K562 (cell line): ENCODE measurements around the gene MTMR3. TPM values are rescaled to one million over a fixed set of nuclear protein-coding genes. Genes with fewer than 3 reads are reported as not detected.

Source experiments
- CHD4 ChIP-seq: fragments of 200-600 bp; sonication (generic); IDR thresholded peaks from 3 replicates; pipeline ENCODE4 v1.6.1; 2012; ENCODE audit warnings: low read depth, mild to moderate bottlenecking, mixed read lengths, low read length, inconsistent platforms; ENCODE audit not compliant: insufficient read depth, insufficient replicate concordance, poor library complexity, severe bottlenecking
- EP300 ChIP-seq: IDR thresholded peaks from 2 replicates; pipeline ENCODE4 v1.6.1; 2012; ENCODE audit warnings: low read length, improper control_type of control experiment
- FOXP1 ChIP-seq: sonication (generic); formaldehyde crosslinking; IDR thresholded peaks from 2 replicates; pipeline ENCODE4 v1.8.0; 2022; ENCODE audit warnings: mild to moderate bottlenecking, missing genetic modification reagents
- HBP1 ChIP-seq: fragments of 450-650 bp; formaldehyde crosslinking; IDR thresholded peaks from 2 replicates; pipeline ENCODE4 v1.4.0; 2022; ENCODE audit warnings: missing genetic modification characterization
- KLF16 ChIP-seq: IDR thresholded peaks from 2 replicates; pipeline ENCODE4 v1.6.1; 2016; ENCODE audit warnings: antibody characterized with exemption
- LEF1 ChIP-seq: fragments of 450-650 bp; IDR thresholded peaks from 2 replicates; pipeline ENCODE4 v1.6.1; 2016; ENCODE audit warnings: mild to moderate bottlenecking
- MAFF ChIP-seq: IDR thresholded peaks from 2 replicates; pipeline ENCODE4 v1.6.1; 2012; ENCODE audit warnings: low read length, improper control_type of control experiment
- MEIS2 ChIP-seq: fragments of 450-650 bp; IDR thresholded peaks from 2 replicates; pipeline ENCODE4 v1.6.1; 2014; ENCODE audit warnings: mild to moderate bottlenecking; ENCODE audit not compliant: partially characterized antibody
- POLR2A ChIP-seq: fragments of 450-650 bp; conservative IDR thresholded peaks from 2 replicates; pipeline ENCODE4 v1.6.1; 2016
- REST ChIP-seq, 2 experiments: fragments of 450-650 bp; formaldehyde crosslinking in 1 of 2; IDR thresholded peaks; 2 replicates each; pipeline versions ENCODE4 v1.4.0 to v1.6.1; 2014 to 2020; ENCODE audit warnings: mild to moderate bottlenecking in 2 of 2, borderline replicate concordance in 1 of 2, low read depth in 1 of 2
- TBP ChIP-seq: optimal IDR thresholded peaks from 2 replicates; pipeline ENCODE3; 2011; ENCODE audit warnings: low read depth, low read length, improper control_type of control experiment
- TCFL5 ChIP-seq: fragments of 250-450 bp; sonication (Bioruptor Pico); conservative IDR thresholded peaks from 2 replicates; pipeline ENCODE4 v1.6.1; 2021; ENCODE audit warnings: mild to moderate bottlenecking, moderate library complexity, matching md5 sums
- TFAM ChIP-seq: fragments of 250-450 bp; sonication (Bioruptor Pico); conservative IDR thresholded peaks from 2 replicates; pipeline ENCODE4 v1.5.0; 2021; ENCODE audit warnings: mild to moderate bottlenecking, moderate library complexity
- TFAP4 ChIP-seq: sonication (generic); formaldehyde crosslinking; IDR thresholded peaks from 2 replicates; pipeline ENCODE4 v1.8.0; 2022; ENCODE audit warnings: missing genetic modification reagents, mild to moderate bottlenecking, moderate library complexity, borderline replicate concordance
- ZEB2 ChIP-seq: fragments of 450-650 bp; IDR thresholded peaks from 2 replicates; pipeline ENCODE4 v1.6.1; 2016
- ZKSCAN3 ChIP-seq: fragments of 250-450 bp; sonication (Bioruptor Pico); IDR thresholded peaks from 2 replicates; pipeline ENCODE4 v1.4.0; 2020
- ZNF324 ChIP-seq: fragments of 250-450 bp; sonication (Bioruptor Pico); IDR thresholded peaks from 2 replicates; pipeline ENCODE4 v1.4.0; 2020; ENCODE audit warnings: mild to moderate bottlenecking
- ZNF551 ChIP-seq: fragments of 250-450 bp; sonication (Bioruptor Pico); IDR thresholded peaks from 2 replicates; pipeline ENCODE4 v1.5.0; 2021; ENCODE audit warnings: mild to moderate bottlenecking, moderate library complexity
- ZNF561 ChIP-seq: fragments of 450-650 bp; formaldehyde crosslinking; conservative IDR thresholded peaks from 2 replicates; pipeline ENCODE4 v1.4.0; 2020; ENCODE audit warnings: mild to moderate bottlenecking, moderate library complexity
- ZNF785 ChIP-seq: fragments of 250-450 bp; sonication (Bioruptor Pico); IDR thresholded peaks from 2 replicates; pipeline ENCODE4 v1.4.0; 2020; ENCODE audit warnings: mild to moderate bottlenecking
- polyA plus RNA-seq, 8 experiments: library from polyadenylated mRNA; depleted of rRNA in 4 of 8; stranded (reverse) in 5 of 8; unstranded in 3 of 8; fragments of >200 nt; fragmentation: Nextera tagmentation in 2 of 8; fragmentation: Illumina TruSeq in 1 of 8; extraction: Ambion mirVana in 2 of 8; extraction: Trizol in 1 of 8; gene quantifications; 2 replicates each; pipeline versions ENCODE4 v1.2.1 to v1.2.3, GENCODE V29; 2011 to 2014; ENCODE audit warnings: inconsistent platforms in 1 of 8, missing spikeins in 1 of 8
- total RNA-seq, 7 experiments: library from RNA; depleted of rRNA in 6 of 7; stranded (reverse); fragments of >200 nt in 6 of 7; fragmentation: Illumina TruSeq in 2 of 7; extraction: Trizol in 2 of 7; gene quantifications; 2 replicates each; pipeline versions ENCODE4 v1.2.1 to v1.2.3, GENCODE V29; 2011 to 2021; ENCODE audit warnings: low replicate concordance in 1 of 7

Gene MTMR3
- total and polyA plus RNA-seq, 9 of the 15 experiments (the other 6 are each of a cell fraction or from before 2014, with no cell fraction given), result 1.6 to 13.7 (median 7.9) TPM

- TF ChIP-seq POLR2A (peak; percentile 86), ZNF561 (no peak), TBP (peak; percentile 35), TFAM (CRISPR knock-in tag) (no peak), EP300 (no peak), ZNF324 (CRISPR knock-in tag) (no peak), ZKSCAN3 (CRISPR knock-in tag) (no peak), ZNF551 (CRISPR knock-in tag) (no peak), FOXP1 (CRISPR knock-in tag) (0 out of 2 replicates have a peak, but pooled peaks have one; percentile 61), LEF1 (no peak), ZNF785 (no peak), MAFF (no peak), TCFL5 (no peak), CHD4 (no peak), KLF16 (no peak), HBP1 (no peak), MEIS2 (no peak), TFAP4 (CRISPR knock-in tag) (peak; percentile 83), REST (IDR thresholded peaks at IDR 0.05; ENCODE audit: borderline replicate concordance) (peak; percentile 4; the same call in 1 of the 2 replicates), REST (CRISPR knock-in tag; IDR thresholded peaks at IDR 0.05; ENCODE audit: low read depth) (no peak), ZEB2 (no peak)
Observed at GRCh38 chr22:29837741-29838598, 45.0 kb upstream of the MTMR3 start, which contains the start of gene ASCC2 (continued).
